Skin epidermis (tissue), 12 donors: Measurements from ENCODE around the gene PHACTR3.

Experiments used
- H3K27ac ChIP-seq, 21 experiments: fragments of 200-600 bp; sonication (generic) in 11 of 21; one replicate each; pipeline ENCODE4 v1.5.0; 2020; ENCODE audit warnings: mild to moderate bottlenecking in 3 of 21, inconsistent platforms in 2 of 21, moderate library complexity in 2 of 21
- H3K4me3 ChIP-seq, 7 experiments: fragments of 200-600 bp; sonication (generic) in 2 of 7; one replicate each; pipeline ENCODE4 v1.5.0; 2020; ENCODE audit warnings: inconsistent platforms in 2 of 7, mild to moderate bottlenecking in 2 of 7, moderate library complexity in 1 of 7

PHACTR3 gene

DNA sequence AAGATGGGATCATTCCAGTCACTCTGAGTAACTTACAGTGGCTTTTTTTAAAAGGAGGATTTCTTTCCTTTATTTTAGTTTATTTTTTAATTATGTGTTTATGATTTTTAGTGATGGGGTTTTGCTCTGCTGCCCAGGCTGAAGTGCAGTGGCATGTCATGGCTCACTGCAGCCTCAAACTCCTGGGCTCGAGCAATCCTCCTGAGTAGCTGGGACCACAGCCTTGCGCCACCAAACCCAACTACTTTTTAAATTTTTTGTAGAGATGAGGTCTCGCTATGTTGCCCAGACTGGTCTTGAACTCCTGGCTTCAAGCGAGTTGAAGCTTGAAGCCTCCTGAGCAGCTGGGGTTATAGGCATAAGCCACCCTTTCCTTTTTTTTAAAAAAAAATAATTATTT is 31.8 kb upstream of the PHACTR3 start:
- no peak overlapping the region for H3K27ac ChIP-seq

DNA sequence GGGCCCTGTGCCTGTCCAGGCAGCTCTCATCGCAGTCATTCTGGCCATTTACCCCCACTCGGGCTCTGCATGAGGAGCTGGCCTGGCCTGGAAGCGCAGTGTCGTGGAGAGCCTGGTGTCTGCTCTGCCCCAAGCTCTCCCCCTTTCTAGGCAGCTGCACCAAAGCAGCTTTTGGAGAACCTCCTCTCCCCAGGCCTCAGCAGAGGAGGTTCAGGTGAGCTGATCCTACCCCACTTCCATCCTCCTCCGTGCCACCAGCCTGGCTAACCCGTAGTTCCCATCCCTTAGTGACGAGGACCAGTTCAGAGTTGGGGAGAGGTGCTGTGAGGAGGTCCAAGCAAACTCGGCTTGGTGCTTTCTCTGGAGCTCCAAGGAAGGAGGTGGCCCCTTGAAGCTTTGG is 30.5 kb upstream of the PHACTR3 start:
- Histone ChIP-seq H3K4me3 (no peak overlapping the region), H3K27ac (no peak overlapping the region)

More for the DNA sequence above, 31.8 kb upstream of the PHACTR3 start:
- no peak overlapping the region for H3K4me3 ChIP-seq

DNA sequence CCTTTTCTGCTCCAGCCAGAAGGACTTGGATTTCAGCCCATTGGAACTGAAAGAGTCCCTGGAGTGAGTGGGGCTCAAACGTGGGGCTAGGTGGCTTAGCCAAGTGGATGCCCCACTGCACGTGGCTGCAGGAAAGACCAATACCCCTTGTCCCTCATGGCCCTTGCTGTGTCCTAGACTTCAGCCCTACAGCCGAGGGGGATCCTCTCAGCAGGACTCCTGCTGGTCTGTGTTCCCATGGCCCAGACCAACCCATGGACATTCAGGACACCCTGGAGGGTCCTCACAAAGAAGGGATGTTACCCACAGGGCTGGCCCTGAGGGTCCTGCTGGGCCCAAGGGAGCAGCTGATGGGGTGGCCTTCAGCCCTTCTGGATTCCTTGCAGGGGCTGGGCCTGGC is 30.0 kb upstream of the PHACTR3 start:
- Histone ChIP-seq H3K27ac (no peak overlapping the region), H3K4me3 (no peak overlapping the region)

DNA sequence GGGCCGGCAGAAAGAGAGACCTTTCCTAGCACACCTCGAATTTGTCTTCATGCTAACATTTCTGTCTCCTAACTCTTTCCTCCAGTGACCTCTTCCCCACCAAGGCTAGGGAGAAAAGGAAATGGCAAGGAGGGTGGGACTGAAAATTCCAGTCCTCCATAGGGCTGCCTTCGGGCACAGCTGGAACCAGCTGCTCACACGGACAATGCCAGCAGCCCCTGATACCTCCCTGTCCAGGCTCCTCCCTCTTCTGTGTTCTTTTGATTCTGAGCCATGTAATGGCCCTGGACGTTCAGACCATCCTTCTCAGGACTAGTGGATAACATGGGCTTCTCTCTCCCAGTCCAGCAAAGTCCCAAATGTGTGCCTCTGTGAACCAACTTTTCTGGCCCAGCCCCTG is 29.1 kb upstream of the PHACTR3 start:
- Histone ChIP-seq H3K4me3 (no peak overlapping the region), H3K27ac (no peak overlapping the region)

DNA sequence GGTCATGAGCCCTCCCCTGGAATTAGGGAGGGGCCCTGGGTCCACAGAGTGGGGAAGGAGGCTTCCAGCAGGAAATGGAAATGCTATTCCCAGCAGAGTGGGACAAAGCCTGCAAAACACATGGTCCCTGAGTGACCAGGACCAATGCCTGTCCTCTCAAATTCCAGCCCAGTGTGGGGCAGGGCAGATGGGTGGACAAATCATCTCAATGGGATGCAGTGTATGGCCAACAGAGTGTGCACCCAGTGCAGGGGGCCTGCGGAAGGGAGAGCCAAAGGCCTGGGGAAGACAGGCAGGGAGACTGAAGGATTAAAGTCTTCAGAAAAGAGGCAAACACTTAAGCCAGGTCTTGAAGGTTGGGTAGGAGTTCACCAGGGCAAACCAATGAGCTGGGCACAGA is 28.7 kb upstream of the PHACTR3 start:
- no peak overlapping the region for H3K27ac ChIP-seq
- no peak overlapping the region for H3K4me3 ChIP-seq

DNA sequence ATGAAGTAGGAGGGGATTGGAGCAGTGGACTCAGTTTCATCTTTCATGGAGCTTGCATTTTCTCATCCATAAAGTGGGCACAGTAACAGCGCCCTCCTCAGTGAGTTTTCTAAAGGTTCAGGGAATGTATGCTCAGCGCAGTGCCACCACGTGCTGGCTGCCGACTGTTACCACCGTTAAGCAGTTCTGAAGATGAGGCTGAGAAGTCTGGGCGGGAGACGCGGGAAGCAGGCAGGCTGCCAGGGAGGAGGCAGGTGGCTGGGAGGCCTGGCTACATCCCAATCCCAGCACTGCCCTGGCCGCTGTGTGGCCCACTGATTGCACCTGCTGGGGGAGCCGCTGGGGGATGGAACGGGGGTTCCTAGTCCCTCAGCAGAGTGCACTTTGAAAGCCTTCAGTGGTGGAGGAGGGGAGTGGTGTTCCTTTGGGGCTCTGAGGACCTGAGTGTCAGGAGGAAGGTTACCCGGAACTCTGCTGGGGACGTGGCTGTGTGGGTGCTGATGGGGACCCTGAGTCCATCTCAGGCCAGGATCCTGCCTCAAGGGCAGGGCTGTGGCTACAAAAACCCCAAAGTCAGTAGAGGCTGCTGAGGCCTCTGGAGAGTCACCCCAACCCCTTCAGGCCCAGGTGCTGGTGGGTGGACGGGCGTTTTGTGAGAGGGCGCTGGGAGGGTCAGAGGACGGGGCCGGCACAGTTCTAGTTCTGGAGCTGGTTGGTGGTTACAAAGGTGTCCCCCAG is 28.0 kb upstream of the PHACTR3 start:
- Histone ChIP-seq H3K4me3 (no peak overlapping the region), H3K27ac (no peak overlapping the region)

DNA sequence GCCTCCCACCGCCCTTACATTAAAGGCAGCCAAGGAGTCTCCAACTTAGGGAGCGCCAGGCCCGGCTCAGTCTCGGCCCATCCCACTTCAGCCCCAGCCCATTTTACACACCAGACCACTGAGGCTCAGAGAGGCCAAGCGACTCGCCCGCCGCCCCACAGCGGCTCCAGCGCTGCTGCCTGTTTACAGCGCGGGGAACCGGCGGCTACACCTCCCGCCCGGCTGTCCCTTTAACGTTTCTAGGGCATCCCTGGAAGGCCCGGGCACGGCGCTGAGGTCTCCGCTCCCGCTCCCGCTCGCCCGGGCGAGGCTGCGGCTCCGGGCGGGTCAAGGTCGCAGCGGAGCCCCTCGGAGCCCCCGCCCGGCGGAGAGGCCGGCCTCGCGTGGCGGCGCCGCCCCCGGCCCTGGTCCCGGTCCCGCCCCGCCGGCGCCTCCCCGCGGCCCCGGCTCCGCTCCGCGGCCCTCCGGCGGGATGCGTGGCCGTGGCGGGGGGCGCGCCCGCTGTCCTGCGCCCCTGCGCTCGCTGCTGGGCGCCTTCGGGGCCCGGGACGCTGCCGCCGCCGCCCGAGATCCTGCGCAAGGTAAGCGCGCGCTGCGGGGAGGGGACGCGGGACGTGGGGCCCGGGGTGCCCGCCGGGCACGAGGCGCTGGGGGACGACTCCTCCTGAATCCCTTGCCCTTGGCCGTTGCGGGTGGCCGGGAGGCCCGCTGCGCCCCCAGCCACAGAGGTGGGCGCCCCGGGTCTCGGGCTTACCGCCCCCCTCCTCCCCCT is 27.1 kb upstream of the PHACTR3 start:
- no peak overlapping the region for H3K27ac ChIP-seq
- H3K4me3 ChIP-seq: peak overlapping the region in 2 of 7 experiments; percentile 9 to 20

DNA sequence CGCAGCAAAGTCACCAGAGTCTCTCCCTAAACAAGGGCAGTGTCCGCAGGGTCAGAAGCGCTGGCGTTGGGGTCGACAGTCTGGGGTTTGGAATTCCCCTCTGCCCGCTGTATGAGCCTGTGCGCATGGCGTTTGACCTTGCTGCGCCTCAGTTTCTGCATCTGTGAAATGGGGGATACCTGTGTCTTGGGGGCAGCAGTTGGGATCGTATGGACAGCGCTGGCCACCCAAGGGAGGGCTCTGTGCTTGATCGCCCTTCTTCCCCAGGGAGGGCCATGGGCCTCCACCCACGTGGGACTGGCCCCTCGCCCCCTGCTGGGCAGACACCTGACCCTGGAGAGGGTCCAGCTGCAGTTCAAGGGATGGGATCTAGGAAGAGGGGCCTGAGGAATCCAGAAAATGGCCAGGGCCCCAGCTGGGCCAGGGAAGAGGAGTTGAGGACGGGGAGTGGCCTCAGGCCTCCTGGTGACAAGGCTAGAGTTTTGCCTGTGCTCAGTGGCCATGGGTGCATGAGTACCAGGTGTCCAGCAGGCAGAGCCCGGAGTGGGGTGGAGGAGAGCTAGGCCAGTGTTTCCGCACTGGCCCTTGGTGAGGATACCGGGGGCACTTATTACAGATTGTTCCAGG is 26.4 kb upstream of the PHACTR3 start:
- peak overlapping the region in 2 of 7 experiments; percentile 9 to 20 for H3K4me3 ChIP-seq

DNA sequence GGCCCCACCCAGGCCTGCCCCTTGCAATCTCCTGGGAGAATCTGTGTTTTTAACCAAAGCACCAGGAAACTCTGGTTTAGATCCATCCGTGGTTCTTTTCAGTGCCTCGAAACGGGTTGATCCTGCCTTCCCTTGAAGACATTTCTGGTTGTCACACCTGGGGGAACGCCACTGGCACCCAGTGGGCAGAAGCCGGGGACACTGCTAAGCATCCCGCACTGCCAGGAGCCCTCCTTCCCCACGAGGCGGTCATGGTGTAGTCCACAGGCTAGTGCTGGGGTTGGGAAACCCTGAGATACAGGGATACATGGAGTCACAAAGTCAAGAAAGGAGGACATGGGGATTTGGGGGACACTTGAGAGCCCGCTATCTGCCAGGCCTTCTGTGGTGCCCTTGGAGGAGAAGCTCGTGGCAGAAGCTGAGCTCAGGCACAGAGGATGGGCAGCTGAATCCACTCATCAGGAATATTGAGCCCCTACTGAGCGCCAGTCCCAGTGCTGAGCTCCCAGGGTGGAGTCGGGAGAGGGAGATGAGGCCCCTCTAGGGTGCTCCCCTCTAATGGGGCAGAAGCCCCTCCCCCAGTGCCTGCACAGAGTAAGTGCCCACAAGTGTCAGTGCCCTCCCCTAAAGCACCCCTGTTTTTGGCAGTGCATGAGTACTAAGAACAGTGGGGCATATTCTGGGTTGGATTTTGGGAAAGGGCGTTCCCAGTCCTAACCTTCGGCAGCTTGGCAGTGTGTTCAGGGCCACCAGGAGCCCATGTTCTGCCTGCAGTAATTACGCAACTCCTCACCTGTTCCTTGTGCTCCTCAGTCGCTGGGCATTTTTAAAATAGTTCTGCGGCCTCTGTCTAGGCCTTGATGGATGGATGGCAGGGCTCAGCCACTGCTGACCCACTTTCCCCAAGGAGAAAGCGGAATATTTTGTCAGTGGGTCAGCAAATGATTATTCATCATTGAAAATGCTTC is 25.6 kb upstream of the PHACTR3 start:
- no peak overlapping the region for H3K27ac ChIP-seq
- H3K4me3 ChIP-seq: no peak overlapping the region

More for the DNA sequence above, 26.4 kb upstream of the PHACTR3 start:
- H3K27ac ChIP-seq: no peak overlapping the region

DNA sequence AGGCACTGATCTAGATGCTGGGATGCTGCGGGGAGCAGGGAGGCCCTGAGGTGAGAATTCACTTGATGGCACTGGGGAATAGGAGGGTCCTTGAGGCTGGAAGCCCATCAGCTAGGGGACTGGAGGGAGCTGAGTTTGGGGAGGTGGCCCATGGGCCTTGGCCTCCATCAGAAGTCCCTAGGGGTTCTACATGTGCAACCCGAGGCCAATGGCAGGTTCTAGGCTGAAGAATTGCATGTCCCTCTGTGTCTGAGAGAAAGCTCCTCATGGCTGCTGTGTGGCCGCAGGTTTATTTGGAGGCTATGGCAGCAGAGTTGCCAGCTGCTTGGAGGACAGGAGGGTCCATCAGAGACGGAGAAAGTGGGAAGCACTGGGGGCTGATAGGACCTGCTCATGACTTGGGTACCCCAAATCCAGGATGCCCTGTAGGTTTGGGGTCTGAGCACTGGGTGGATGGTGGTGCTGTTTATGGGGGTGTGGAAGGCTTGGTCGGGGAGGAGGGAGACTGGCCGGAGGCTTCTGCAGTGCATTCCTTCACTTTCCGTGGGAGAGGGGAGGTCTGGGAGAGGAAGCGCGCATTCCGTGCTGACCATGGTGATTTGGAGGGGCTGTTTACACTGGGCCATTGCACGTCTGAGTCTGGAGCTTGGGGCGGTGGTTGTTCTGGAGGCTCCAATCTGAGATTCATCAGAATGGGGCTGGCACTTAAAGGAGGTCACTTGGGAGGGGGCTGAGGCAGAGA is 24.8 kb upstream of the PHACTR3 start:
- H3K27ac ChIP-seq: peak overlapping the region in 1 of 21 experiments; percentile 16

DNA sequence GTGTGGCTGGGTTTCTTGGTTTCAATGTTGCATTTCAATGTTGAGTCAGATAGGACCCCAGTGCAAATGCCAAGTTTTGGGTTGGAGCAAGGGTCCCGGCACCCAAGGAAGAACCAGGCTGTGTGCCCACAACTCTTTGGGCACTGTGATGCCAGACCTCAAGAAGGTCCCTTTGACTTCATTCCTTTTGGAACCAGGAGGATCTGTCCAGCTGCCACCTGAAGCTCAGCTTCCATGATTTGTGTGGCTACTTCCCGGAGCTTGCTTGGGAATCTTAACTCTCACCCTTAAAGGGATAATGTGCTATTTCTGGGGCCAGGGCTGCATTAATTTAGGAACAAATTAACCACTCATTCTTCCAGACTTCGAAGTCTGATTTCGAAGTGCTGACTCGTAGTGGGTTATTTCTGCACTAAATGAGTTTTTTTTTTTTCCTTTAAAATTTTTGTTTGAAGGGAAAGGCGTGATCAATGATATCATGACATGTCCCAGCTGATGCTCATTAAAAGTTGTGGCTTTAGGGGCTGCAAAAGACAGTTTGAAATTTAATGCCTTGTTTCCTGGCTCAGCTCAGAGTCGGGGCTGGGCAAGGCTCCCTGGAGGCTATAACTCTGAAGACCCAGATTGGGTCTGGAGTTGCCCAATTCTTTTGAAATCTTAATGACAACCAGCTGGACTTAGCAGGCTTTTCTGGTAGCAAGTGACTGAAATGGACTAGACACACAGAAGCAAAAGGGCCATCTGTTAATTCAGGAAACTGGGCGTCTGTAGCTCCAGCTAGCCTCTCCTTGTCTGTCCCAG is 24.0 kb upstream of the PHACTR3 start:
- Histone ChIP-seq H3K27ac (peak overlapping the region in 1 of 21 experiments; percentile 16), H3K4me3 (no peak overlapping the region)

More for the DNA sequence above, 24.8 kb upstream of the PHACTR3 start:
- H3K4me3 ChIP-seq: no peak overlapping the region

DNA sequence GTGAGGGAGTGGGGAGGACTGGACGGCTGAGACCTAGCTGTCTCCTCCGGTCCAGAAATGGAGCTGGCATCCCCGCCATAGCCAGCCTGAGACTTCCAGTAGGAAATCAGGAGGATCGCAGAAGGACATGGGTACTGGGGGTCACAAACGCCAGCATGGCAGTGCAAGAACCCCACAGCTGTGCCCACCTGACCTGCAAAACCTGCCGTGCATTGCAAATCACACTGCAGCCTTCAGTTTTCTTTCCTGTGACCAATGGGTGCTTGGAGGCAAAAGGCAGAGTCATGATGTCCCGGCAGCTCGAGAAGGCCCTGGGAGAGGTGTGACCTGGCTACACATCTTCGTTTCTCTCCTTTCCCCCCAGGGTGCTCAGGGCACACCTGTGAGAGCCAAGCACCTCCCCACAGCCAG is 23.3 kb upstream of the PHACTR3 start:
- H3K4me3 ChIP-seq: no peak overlapping the region
- H3K27ac ChIP-seq: no peak overlapping the region

DNA sequence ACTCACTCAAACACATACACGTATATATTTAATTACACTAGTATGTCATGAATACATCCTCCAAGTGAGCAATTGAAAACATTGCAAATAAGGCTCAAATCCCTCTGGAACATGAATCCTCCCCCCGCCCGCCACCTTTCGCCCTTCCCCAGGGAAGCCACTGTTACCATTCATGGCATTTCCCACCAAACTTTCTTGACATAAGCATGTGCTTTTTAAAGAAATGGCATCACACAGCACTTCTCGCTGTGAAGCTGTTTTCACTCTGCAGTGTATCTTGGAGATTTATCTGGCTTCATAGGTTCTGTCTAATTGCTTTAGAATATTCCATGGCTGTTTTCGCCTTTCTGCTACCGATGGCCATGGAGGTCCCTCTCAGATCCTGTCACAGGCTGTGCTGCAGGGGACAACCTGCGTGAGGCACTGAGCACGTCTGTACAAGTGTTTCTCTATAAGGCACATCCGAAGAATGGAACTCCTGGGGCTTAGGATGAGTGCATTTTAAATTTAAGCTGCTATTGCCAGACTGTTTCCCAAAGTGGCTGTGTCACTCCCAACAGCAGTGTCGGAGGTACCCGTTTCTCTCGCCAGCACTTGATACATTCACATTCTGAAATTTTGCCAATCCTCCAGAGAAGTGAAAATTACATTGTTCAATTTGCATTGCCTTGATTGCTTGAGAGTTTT is 22.2 kb upstream of the PHACTR3 start:
- H3K27ac ChIP-seq: no peak overlapping the region
- no peak overlapping the region for H3K4me3 ChIP-seq

DNA sequence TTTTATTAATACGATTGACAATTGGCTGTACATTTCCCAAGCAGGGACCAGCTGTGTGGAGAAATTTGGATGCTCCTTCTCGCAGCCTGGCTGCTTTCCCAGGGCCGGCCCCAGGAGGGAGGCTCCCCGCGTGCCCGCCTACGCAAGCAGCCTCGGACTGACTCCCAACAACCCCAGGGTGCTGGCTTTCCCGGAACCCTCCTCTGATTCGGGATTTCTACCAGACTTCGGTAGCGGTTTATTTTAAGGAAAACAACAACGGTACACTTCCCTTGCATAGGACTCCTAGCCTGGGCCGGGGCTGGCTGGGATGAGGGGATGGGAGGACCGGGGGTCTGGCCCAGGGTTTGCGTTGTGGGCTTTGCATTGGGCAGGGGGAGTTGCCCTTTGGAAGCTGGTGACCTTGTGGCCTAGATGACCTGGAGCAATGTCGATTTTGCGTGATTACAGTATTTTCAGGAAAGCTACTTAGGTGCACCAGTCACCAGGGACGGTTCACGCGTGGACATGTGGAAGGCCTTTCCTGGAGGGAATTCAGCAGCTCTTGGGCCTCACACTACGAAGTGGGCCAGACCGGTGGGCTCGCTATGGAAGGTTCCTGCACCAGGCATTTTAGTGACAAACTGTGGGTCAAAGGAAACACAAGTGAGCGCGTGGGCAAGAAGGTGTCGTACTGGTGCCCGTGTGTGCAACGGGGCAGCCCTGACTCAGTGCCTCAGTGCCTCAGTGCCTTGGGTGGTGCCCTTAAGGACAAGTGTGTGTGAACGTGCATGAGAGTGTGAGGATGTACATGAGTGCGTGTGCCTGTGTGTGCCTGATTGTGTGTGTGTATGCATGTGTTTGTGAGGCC is 20.7 kb upstream of the PHACTR3 start:
- no peak overlapping the region for H3K4me3 ChIP-seq
- H3K27ac ChIP-seq: no peak overlapping the region

DNA sequence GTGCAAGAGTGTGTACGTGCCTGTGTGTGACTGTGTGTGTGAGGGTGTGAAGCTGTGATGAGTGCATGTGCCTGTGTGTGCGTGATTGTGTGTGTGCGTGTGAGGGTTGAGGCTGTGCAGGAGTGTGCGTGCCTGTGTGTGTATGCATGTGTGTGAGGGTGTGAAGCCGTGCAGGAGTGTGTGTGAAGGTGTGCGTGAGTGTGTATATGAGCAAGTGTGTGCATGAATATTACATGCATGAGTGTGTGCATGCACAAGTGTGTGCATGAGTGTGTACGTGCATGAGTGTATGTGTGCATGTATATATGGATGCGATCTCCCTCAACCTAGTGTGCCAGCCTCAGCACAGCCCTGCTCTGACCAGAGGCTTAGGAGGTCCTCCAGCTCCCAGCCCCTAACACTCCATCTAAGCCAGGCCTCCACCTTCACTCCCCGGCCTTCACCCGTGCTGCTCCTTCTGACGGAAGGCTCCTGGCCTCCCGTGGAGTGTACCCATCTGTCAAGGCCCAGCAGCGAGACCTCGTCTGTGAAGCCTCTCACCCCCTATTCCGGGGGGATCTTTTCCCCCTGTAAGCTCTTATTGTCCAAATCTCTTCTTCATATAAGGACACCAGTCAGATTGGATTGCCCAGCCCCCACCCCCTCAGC is 19.9 kb upstream of the PHACTR3 start:
- no peak overlapping the region for H3K27ac ChIP-seq
- no peak overlapping the region for H3K4me3 ChIP-seq

DNA sequence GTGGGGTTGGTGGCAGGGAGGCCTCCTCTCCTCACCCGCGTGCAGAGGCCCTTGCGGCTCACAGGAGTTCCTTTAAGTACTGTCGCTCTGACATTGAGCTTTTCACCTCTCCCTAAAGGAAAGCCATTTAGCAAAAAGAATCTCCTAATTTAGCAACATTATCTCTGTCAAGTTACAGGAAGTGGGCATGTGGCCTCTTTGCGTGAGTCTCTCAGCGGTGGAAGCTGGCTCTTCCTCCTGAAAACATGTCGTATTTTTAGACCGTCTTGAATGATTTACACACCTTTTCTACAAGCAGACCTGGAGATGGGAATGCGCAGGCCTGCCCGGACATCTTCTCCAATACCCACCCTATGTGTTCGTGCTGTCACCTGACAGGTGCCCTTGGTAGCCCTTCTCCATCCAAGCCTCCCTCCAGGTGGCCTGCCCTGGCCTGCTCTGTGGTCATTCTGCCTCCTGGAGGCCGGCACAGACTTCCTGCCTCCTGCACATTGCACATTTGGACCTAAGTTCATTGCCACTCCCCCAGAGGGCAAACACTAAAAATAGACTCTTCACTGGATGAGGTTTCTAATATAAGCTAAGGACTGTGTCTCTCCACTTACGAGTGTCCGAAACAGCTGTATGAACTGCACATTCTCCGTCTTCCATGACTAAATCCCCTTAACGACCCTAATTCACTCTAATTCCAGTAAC is 18.5 kb upstream of the PHACTR3 start:
- no peak overlapping the region for H3K27ac ChIP-seq
- no peak overlapping the region for H3K4me3 ChIP-seq
